Thoracic aorta endothelial cell (primary cell): ENCODE data around the gene CACNB2. TPM values are rescaled to one million over a fixed set of nuclear protein-coding genes. Genes with fewer than 3 reads are reported as not detected.

ENCODE experiments used
- total RNA-seq: library from RNA; depleted of rRNA; stranded (reverse); fragments of >200 nt; gene quantifications from 2 replicates; pipeline ENCODE4 v1.2.3, GENCODE V29; 2012

The CACNB2 gene
- total RNA-seq, result 0.07 TPM in 1 of 2 replicates, not detected in the other

DNA sequence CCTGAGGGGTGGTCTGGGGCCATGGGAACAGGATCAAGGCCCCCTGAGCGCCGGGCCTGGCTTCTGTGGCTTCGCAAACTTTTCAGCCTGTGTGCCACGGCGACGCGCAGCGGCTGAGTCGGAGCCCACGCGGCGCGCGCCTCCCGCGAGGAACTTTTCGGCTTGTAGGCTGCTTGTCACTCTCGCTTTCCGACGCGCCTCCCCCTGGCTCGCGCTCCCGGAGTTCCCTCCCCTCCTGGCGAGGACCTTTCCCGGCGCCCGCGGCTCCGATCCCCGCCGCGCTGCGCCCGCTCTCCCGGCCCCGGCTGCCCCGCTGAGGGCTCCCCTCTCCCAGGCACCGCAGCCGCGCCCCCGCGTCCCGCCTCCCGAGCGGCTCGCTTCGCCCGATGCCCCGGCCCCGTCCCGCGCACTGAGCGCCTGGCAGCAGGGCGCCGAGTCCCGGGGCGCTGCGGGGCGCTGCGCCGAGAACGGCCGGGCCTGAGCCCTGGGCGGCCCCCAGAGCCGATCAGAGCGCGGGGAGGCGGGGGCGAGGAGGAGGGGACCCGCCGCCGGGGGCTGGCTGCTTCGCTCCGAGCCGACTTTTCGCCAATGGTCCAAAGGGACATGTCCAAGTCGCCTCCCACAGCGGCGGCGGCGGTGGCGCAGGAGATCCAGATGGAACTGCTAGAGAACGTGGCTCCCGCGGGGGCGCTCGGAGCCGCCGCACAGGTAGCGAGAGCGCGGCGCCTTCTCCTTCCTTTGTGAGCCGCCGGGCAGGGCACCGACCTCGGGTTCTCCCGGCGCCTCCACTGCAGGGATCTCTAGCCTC is at the start of gene CACNB2:
Gene CACNB2 (plus strand): TSS at position 276 of the 808 bp plus-strand sequence.

Other genes with a start within 250 kb of the CACNB2 start
- not detected in 2 replicates for gene SLC39A12, start 188.5 kb upstream of the CACNB2 start, total RNA-seq